ENCODE measurements around the gene SERGEF.

DNA sequence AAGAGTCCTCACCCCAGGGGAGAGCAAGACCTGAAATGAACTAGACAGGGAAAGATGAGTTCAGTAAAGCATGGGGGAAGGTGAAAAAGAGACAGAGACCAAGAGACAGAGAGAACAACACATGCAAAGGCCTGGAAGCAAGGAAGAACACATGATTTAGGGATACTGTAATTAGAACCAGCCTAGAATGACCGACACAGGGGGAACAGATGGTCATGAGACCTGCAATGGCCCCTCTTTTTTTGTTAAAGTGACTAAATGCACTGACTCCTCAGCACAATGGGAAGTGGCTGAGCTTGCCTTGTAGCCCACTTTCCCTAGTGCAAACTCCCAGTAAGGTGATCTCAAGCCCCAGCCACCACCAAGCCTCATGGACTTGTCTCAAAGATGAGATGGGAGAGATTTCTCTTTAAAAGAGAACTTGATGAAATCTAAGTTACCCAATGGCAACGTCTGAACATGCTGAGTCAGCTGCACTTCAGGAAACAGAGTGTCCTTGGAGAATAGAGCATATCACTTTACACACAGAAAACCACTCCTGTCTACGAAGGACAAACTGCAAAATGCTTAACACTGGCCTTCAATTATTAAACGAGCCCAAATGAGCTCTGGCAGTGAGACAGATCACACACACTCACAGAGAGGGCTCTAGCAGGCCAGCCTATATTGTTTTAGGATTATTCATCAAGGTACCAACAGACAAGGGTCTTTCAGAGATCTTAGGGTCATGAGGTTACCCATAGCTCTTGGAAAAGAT, 91.0 kb downstream of the SERGEF start:
- TF ChIP-seq, protein P1, sequence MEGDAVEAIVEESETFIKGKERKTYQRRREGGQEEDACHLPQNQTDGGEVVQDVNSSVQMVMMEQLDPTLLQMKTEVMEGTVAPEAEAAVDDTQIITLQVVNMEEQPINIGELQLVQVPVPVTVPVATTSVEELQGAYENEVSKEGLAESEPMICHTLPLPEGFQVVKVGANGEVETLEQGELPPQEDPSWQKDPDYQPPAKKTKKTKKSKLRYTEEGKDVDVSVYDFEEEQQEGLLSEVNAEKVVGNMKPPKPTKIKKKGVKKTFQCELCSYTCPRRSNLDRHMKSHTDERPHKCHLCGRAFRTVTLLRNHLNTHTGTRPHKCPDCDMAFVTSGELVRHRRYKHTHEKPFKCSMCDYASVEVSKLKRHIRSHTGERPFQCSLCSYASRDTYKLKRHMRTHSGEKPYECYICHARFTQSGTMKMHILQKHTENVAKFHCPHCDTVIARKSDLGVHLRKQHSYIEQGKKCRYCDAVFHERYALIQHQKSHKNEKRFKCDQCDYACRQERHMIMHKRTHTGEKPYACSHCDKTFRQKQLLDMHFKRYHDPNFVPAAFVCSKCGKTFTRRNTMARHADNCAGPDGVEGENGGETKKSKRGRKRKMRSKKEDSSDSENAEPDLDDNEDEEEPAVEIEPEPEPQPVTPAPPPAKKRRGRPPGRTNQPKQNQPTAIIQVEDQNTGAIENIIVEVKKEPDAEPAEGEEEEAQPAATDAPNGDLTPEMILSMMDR (conservative IDR thresholded peaks at IDR 0.05) = no peak
- TF ChIP-seq EZH2 (IDR thresholded peaks at IDR 0.05; ENCODE audit: low read depth) = no peak

All from PC-9 (cell line).